Fibroblast of lung (primary cell): ENCODE data around the gene IL17REL. TPM values are rescaled to one million over a fixed set of nuclear protein-coding genes. Genes with fewer than 3 reads are reported as not detected.

Experiments
- DNase-seq, 2 donors: peaks; one replicate each; pipeline versions ENCODE4 v3.0.0 to v3.0.0-alpha.2; 2010; ENCODE audit warnings: low read depth in 2 of 2
- H2AFZ ChIP-seq: 2 replicates; pipeline ENCODE4 v1.5.1; 2012; ENCODE audit warnings: low read length, control low read depth, inconsistent platforms
- H3K27ac ChIP-seq: 2 replicates; pipeline ENCODE4 v1.5.1; 2011; ENCODE audit warnings: low read length, control low read depth; ENCODE audit not compliant: insufficient read depth
- H3K27me3 ChIP-seq: 2 replicates; pipeline ENCODE4 v1.5.1; 2011; ENCODE audit warnings: mild to moderate bottlenecking, low read length; ENCODE audit not compliant: control insufficient read depth, insufficient read depth
- H3K36me3 ChIP-seq: 2 replicates; pipeline ENCODE4 v1.5.1; 2011; ENCODE audit warnings: low read length; ENCODE audit not compliant: control insufficient read depth, insufficient read depth
- H3K4me1 ChIP-seq: 2 replicates; pipeline ENCODE4 v1.5.1; 2011; ENCODE audit warnings: low read length; ENCODE audit not compliant: control insufficient read depth, insufficient read depth; ENCODE audit errors: extremely low read depth
- H3K4me2 ChIP-seq: 2 replicates; pipeline ENCODE4 v1.5.1; 2011; ENCODE audit warnings: low read length, control low read depth; ENCODE audit not compliant: insufficient read depth; ENCODE audit errors: extremely low read depth
- H3K4me3 ChIP-seq, 4 experiments: fragments of 200-600 bp in 1 of 4; sonication (generic) in 1 of 4; replicated peaks in 1 of 4; 2 replicates each; pipeline ENCODE4 v1.5.1; 2011 to 2016; ENCODE audit warnings: low read length in 4 of 4, low read depth in 3 of 4, mild to moderate bottlenecking in 3 of 4, control low read depth in 2 of 4, inconsistent platforms in 1 of 4, mixed read lengths in 1 of 4; ENCODE audit not compliant: insufficient read depth in 1 of 4; ENCODE audit errors: control extremely low read depth in 1 of 4
- H3K79me2 ChIP-seq: 2 replicates; pipeline ENCODE4 v1.5.1; 2012; ENCODE audit warnings: mild to moderate bottlenecking, low read length, inconsistent platforms; ENCODE audit not compliant: control insufficient read depth, insufficient read depth
- H3K9ac ChIP-seq: 2 replicates; pipeline ENCODE4 v1.5.1; 2011; ENCODE audit warnings: mild to moderate bottlenecking, low read length, control low read depth; ENCODE audit not compliant: insufficient read depth
- H3K9me3 ChIP-seq: 2 replicates; pipeline ENCODE4 v1.5.1; 2012; ENCODE audit warnings: low read depth, low read length; ENCODE audit not compliant: control insufficient read depth, insufficient read depth
- H4K20me1 ChIP-seq: 2 replicates; pipeline ENCODE4 v1.5.1; 2011; ENCODE audit warnings: low read length; ENCODE audit not compliant: control insufficient read depth, insufficient read depth; ENCODE audit errors: extremely low read depth
- EZH2 ChIP-seq: IDR thresholded peaks from 2 replicates; pipeline ENCODE4 v1.5.1; 2012; ENCODE audit warnings: low read length, control low read depth, mild to moderate bottlenecking; ENCODE audit errors: missing control alignments
- polyA plus RNA-seq, 2 donors: library from polyadenylated mRNA; depleted of rRNA in 1 of 2; stranded (reverse) in 1 of 2; unstranded in 1 of 2; fragments of >200 nt; gene quantifications; 2 replicates each; pipeline ENCODE4 v1.2.1, GENCODE V29; 2011 to 2012; ENCODE audit warnings: missing spikeins in 1 of 2
- total RNA-seq: library from RNA; depleted of rRNA; stranded (reverse); fragments of >200 nt; gene quantifications from 2 replicates; pipeline ENCODE4 v1.2.1, GENCODE V29; 2014
- TF ChIP-seq, protein P1 (sequence below), 2 donors: IDR thresholded peaks in 1 of 2; conservative IDR thresholded peaks in 1 of 2; 1 replicate in 1 of 2; 2 replicates in 1 of 2; pipeline ENCODE4 v1.5.1; 2011 to 2012; ENCODE audit warnings: low read length in 2 of 2, control low read depth in 1 of 2, inconsistent platforms in 1 of 2, low read depth in 1 of 2, mild to moderate bottlenecking in 1 of 2

The IL17REL gene
- total and polyA plus RNA-seq, 2 donors (not counting 1 experiment from before 2014, with no cell fraction given) = under 0.01 TPM; not detected in 1

DNA sequence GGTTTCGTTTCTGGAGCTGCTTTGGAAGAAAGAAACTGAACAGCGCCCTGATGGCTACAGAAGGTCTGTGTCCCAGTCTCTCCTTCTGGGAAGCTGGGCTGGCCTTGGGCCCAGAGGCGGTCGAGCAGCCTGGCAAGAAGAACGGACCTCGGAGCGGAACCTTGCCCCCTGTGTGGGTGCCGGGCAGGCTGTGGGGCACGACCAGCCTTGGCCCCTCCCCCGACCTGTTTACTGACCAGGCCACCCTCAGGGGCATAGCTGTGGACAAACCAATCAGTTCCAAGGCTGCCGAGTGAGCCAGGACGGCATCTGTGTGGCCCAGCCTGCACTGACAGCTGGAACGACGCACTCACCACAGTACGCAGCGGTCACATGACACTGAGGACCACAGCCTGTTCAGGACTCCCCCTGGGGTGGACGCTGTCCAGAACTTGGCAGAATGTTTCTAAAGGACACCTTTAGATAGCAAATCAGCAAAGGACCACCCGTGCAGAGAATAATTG is 44.8 kb downstream of the IL17REL start:
- no peak for TF ChIP-seq EZH2
- TF ChIP-seq, protein P1, sequence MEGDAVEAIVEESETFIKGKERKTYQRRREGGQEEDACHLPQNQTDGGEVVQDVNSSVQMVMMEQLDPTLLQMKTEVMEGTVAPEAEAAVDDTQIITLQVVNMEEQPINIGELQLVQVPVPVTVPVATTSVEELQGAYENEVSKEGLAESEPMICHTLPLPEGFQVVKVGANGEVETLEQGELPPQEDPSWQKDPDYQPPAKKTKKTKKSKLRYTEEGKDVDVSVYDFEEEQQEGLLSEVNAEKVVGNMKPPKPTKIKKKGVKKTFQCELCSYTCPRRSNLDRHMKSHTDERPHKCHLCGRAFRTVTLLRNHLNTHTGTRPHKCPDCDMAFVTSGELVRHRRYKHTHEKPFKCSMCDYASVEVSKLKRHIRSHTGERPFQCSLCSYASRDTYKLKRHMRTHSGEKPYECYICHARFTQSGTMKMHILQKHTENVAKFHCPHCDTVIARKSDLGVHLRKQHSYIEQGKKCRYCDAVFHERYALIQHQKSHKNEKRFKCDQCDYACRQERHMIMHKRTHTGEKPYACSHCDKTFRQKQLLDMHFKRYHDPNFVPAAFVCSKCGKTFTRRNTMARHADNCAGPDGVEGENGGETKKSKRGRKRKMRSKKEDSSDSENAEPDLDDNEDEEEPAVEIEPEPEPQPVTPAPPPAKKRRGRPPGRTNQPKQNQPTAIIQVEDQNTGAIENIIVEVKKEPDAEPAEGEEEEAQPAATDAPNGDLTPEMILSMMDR (conservative IDR thresholded peaks at IDR 0.05 in 1 of 2, IDR thresholded peaks at IDR 0.05 in 1 of 2; ENCODE audit: low read depth in 1 of 2, low read length in 2 of 2) = no peak
- H2AFZ ChIP-seq = no peak overlapping the region
- H3K4me1 ChIP-seq = peaks cover 32% of the 10 kb centered on the region
- peaks cover 17% of the 10 kb centered on the region for H3K36me3 ChIP-seq
- H3K9me3 ChIP-seq = no peaks in the 10 kb centered on the region
- peaks cover 21% of the 10 kb centered on the region for H3K79me2 ChIP-seq
- H3K27me3 ChIP-seq = no peaks in the 10 kb centered on the region
- peak overlapping the region in 3 of 4 experiments; percentile 9 to 38 (median 22) for H3K4me3 ChIP-seq
- DNase-seq = peak in 1 of 2 donors; percentile 75
- peak overlapping the region; percentile 51 for H3K9ac ChIP-seq
- H3K27ac ChIP-seq = peak overlapping the region; percentile 85
- peak overlapping the region; percentile 69 for H3K4me2 ChIP-seq
- no peaks in the 10 kb centered on the region for H4K20me1 ChIP-seq

DNA sequence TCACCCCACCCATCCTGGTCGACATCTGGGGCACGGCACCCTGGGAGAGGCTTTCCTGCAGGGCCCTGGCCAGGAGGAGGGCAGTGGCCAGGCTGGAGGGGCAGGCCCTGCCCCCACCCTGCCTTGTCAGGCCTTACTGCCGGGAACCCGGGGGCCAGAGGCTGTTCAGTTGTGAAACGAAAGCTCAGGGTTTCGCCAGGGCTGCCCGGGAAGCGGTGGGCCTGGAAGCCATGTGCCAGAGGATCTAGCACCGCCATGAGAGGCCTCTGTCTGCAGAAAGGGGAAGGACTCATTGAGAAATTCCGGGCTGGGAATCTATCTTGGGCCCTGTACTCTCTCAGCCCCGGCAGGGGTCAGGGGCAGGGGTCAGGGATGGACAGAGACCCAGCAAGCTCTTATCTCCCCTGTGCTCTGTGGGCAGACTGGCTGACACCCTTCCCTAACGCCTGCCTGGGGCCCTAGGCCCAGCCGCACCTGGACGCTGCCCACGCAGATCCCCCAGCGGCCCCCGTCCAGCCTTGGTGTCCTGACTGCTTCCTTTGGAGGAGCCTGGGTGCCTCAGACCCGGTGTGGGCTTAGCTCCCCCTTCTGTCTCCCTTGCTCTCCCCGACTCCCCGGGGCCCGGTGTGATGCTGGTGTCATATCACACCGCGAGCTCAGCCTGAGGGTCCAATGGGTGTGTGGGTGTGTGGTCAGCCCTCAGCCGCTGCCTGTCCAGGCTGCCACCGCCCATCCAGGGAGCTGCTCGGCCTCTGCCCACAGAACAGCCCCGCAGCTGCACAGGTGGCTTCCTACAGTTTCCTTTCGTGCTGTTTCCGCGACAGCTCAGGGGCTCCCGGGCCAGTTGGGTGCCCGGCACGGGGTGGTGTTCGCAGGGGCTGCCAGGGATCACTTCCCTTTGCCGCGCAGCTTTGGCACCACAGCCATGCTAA is 45.5 kb downstream of the IL17REL start:
- Histone ChIP-seq H3K4me2 (peak overlapping the region; percentile 69), H3K27me3 (no peaks in the 10 kb centered on the region), H3K4me1 (peaks cover 33% of the 10 kb centered on the region), H3K9ac (peak overlapping the region; percentile 51), H4K20me1 (no peaks in the 10 kb centered on the region), H3K9me3 (no peaks in the 10 kb centered on the region), H3K36me3 (peaks cover 20% of the 10 kb centered on the region), H2AFZ (no peak overlapping the region), H3K4me3 (peak overlapping the region in 3 of 4 experiments; percentile 9 to 38 (median 22)), H3K79me2 (peaks cover 25% of the 10 kb centered on the region), H3K27ac (peak overlapping the region; percentile 85)
- TF ChIP-seq EZH2 = no peak
- TF ChIP-seq, protein P1 (conservative IDR thresholded peaks at IDR 0.05 in 1 of 2, IDR thresholded peaks at IDR 0.05 in 1 of 2; ENCODE audit: low read depth in 1 of 2, low read length in 2 of 2) = no peak
- peak in 1 of 2 donors; percentile 67 for DNase-seq

DNA sequence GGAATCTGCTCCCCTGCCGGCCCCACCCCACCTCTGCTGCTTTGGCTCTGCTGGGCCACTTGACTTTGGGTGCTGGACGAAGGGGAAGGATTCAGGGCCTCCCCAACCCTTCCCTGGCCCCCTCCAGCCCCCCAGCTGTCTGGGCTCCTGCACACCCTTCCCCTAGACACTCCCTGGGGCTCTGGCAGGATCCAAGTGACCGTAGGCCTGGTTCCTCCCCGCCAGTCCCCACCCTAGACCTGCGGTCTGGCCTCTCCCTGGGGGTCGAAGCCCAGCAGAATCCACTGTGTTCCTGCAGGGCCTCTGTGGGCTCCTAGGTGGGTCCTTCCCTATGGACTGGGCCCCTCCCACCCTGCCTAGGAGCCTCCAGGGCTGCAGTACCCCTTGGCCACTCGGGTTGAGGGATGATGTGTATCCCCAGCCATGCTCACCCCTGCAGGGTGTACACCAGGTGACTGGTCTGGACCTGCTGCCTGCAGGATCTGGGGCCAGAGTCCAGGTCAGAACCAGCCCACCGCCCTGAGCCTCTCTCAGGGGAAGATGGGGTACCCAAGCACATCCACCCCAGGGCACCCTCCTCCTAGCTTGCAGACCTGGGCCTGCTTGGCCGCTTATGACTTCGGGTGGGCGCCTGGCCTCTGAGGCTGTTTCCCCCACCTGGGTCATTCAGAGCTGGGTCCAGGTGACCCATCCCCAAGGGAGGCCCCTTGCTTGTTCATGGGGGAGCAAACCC is 46.4 kb downstream of the IL17REL start:
- Histone ChIP-seq H3K36me3 (peaks cover 25% of the 10 kb centered on the region), H3K79me2 (peaks cover 33% of the 10 kb centered on the region), H3K9me3 (no peaks in the 10 kb centered on the region), H4K20me1 (no peaks in the 10 kb centered on the region), H3K4me3 (no peak overlapping the region), H3K27me3 (no peaks in the 10 kb centered on the region), H3K27ac (peak overlapping the region; percentile 85), H2AFZ (no peak overlapping the region), H3K4me2 (no peak overlapping the region), H3K9ac (peak overlapping the region; percentile 16), H3K4me1 (peaks cover 33% of the 10 kb centered on the region)
- TF ChIP-seq, protein P1 (conservative IDR thresholded peaks at IDR 0.05 in 1 of 2, IDR thresholded peaks at IDR 0.05 in 1 of 2; ENCODE audit: low read depth in 1 of 2, low read length in 2 of 2) = no peak
- TF ChIP-seq EZH2 = no peak
- no peak for DNase-seq
